ENCODE results near the gene DNAJC22.

- peak; percentile 66 for TF ChIP-seq POLR2A (IDR thresholded peaks at IDR 0.05; ENCODE audit: low read depth, low read length)
- peak; percentile 82 for TF ChIP-seq POLR2AphosphoS5 (IDR thresholded peaks at IDR 0.05; ENCODE audit: low read depth, low read length)
- TF ChIP-seq SPI1 (IDR thresholded peaks at IDR 0.05; ENCODE audit: low read depth, low read length) = no peak
- TF ChIP-seq TAF1 (IDR thresholded peaks at IDR 0.05; ENCODE audit: low read depth, low read length) = no peak; the same call in 1 of the 2 replicates
Measured at GRCh38 chr12:49322708-49323523, 23.8 kb upstream of the DNAJC22 start, which contains the start of gene TROAP.
